Measurements from ENCODE around the gene C16orf90.
"Not testable (repeated sequence)": the region's sequence is repeated elsewhere in the genome, so short reads cannot be mapped to it uniquely, and the experiment has no call there.

Gene C16orf90

DNA sequence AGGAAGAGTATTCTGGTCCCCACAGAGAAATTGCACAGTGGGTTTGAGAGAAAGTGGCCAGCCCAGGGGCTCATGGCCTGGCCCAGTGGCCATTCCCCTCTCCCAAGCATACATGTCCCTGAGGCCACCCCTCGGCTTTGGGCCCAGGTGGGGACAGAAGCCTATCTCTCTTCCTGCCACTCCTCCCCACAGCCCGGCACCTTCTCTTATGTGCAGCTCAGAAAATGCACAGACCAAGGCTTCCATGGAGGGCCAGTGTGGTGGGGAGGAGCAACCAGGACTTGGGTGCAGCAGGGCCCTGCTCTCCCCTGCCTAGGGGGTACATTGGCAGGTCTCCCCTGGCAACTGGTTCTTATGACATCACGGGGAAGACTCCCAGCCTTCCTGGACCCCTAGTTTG lies at the start of gene C16orf90:
C16orf90 (minus strand) TSS at position 314 of the 400 bp plus-strand sequence; CDS start at position 246, 68 bp downstream.
- no peak for DNase-seq

DNA sequence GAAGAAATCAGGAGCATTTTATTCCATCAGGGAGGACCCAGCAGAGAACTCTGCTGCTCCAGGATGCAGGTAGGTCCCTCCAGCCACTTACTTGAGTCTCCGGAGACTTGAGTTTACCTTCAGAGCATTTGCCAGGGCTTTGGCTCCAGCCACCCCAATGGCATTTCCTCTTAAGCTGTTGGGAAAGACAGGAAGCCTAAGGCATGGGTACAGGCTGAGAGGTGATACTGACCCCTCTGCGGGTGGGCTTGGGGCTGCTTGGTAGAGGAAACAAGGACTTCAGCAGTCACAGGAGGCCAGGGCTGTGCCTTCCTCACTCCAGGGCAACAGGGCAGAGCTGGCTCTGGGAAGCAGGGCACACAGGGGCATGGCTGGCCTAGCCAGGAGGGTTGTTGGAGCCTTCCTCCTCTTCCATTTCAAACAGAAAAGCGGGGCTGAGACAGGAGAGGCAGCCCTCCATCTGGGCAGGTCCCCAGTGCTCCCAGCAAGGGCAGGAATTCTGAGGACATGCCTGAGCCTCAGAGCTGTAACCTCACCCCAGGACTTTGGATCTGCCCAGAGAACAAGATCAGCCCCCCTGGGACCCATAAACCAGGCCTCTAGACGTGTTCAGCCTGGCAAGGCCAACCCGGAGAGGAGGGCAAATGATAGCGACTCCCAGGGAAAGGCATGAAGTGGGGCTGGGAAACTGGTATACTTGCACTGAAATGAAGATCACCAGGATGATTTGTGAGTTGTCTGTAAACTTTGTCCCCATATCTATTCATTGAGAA lies 47.5 kb upstream of the C16orf90 start:
- no peak for DNase-seq

DNA sequence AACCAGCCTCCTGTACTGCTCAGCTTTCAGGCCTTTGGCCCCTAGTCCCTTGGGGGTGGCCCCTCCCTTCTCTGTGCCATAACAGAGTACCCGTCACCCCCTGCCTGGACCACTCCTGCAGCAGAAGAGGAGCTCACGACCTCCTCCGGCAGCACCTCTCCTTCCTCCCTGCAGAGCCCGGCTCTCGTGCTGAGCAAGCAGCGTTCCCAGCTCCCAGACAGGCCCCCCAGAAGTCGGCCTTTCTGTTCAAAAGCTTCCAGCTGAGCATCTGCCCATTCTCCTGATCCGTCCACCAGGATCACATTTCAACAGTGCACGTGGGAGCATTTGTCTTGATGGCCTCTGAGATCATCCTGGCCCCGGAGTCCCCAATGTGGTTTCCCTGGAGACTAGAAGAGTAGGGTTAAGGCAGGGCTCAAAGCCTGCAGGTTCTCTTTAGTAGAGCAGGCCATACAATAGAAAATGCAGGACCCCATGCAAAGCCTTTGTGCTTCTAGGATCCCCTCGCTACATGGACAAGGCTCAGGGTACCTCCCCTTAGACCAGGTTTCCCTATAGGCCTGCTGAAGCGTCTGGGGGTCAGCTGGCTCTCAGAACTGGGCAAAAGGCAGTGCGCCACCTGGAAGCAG lies 46.4 kb upstream of the C16orf90 start:
- DNase-seq = no peak

GRCh38 chr16:3538222-3538621 lies 42.9 kb upstream of the C16orf90 start:
- no peak for DNase-seq

- DNase-seq = no peak
These were observed 41.6 kb upstream of the C16orf90 start for GRCh38 chr16:3536851-3537250.

DNA sequence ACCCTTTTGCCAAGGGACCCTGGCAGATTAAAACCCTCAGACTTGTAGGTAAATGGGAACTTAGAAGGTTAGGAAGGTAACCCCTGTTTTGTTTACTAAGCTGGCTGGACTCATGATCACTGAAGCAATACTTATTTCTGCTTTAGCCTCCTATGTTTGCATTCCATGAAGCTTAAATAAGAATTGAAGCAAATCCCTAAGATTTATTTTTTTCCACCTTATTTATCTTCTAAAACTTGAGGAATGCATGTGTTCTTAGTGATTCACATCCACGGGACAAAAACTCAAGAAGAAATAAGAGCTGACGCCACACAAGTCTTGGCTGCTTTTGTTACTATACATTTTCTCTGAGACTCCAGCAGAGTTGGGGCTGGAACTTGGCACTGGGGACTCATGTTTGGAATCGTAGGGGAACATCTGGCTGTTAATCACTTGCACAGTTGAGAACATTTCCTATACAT lies 41.0 kb upstream of the C16orf90 start:
- no peak for DNase-seq

GRCh38 chr16:3534126-3534525 lies 38.8 kb upstream of the C16orf90 start:
- DNase-seq = no peak

- DNase-seq = no peak
These were observed 37.5 kb upstream of the C16orf90 start for GRCh38 chr16:3532741-3533140.

DNA sequence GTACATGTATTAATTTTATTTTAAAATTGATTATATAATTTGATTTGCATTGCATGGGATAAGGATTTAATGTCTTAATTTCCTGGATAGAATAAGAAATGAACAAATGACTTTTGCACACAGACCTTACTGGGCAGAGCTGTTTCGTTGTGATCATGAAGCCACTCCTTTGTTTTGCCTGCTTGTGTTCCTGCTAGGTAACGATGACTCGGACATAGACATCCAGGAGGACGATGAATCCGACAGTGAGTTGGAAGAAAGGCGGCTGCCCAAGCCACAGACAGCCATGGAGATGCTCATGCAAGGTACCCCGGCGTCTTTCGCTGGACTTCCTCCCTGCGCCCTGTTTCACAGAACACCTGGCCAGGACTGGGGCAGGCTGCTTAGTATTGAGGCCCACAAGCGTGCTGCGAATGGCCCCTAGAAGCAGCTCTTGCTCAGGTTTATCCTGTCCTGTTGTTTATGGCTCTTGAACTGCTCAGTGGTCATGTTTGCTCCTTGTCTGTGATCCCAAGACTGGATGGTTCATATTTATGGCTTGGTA lies 35.2 kb upstream of the C16orf90 start:
- DNase-seq = no peak

GRCh38 chr16:3529175-3529574 lies 33.9 kb upstream of the C16orf90 start:
- DNase-seq = no peak

DNA sequence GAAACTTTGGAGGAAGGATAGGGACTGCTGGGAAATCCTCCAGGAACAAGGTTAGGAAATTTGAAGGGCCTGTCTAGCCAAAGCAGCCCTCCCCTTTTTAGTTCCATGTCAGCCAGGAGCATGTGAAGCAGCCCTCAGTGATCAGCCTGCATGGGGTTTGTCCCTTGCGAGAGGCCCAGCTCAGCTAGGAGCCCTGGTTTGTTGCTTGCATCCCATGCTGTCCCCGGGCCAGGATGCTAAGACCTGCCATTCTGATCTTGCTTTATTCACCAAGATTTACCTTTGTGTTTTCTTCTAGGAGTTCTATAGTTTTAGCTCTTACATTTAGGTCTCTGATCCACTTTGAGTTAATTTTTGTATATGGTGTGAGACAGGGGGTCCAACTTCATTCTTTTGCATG lies 33.1 kb upstream of the C16orf90 start:
- no peak for DNase-seq

GRCh38 chr16:3527216-3527829 lies 32.0 kb upstream of the C16orf90 start:
- not testable (repeated sequence) for DNase-seq

DNA sequence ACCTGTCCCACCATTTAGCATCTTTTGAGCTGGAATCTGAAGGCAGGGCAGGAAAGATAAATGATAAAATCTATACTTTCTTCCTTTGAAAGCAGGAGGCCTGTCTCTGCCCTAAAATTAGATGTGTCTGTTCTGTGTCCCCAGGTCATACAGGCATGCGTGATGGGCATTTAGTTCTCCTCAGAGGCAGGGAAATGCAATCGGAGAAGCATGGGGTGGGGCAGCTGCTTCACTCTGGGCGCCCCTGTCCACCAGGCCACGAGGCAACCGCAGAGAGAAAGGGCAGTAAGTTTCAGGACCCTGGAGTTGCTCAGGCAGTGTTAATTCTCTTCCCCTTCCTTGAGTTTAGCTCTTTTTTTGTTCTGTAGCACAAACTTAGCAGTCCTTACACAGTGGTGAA lies 30.7 kb upstream of the C16orf90 start:
- DNase-seq = no peak

GRCh38 chr16:3523281-3523680 lies 28.0 kb upstream of the C16orf90 start:
- no peak for DNase-seq

- no peak for DNase-seq
These were observed 25.6 kb upstream of the C16orf90 start for GRCh38 chr16:3520841-3521240.

- no peak for DNase-seq
These were observed 25.1 kb upstream of the C16orf90 start for GRCh38 chr16:3520413-3520812.

- DNase-seq = no peak
These were observed 24.3 kb upstream of the C16orf90 start for GRCh38 chr16:3519581-3519980.

DNA sequence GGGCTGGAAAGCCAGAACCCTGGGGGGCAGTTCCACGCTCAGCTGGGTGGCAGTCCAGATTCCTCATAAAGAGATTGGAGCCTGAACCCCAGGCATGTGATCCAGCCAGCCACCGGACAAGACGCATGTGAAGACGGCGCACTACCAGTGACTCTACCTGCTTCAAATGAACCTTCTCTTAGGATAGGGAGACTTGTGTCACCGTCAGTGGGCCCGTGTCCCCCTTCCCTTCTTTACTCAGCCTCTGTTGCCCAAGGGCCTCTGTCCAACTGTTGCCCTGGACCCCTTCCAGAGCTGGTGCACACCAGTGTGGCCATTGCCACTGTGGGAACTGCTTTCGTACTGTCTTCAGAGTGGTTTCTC lies 23.7 kb upstream of the C16orf90 start:
- DNase-seq = no peak

DNA sequence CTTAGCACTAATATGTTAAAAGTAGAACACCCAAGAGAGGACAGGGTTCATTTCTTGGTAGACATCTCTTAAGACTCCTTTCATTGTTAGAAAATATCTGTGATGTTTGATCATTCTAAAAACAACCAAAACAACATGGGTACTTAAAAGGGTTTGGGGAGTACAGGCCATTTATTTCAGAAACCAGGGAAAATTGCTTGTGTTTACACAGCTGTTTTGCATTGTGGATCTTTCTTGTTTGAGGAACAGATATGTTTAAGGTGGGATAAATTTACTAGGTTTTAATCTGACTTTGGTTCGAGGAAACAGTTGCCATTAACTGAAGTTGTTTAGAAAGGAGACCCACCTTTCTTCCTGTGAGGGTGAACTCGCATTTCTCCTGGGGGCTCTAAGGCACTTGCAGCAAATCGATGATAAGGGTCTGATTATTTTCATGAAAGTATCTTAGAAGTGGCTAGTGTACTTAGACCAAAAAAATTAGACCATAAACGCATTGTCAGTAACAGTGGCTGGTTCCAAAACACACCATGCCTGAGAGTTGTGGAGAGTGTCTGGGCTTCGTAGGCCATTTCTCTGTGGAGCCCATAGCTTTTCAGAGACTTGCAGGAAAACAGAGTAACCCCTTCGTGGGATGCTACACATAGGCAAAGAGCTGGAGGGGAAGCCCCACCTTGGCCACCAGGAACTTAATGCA lies 23.1 kb upstream of the C16orf90 start:
- DNase-seq = no peak

DNA sequence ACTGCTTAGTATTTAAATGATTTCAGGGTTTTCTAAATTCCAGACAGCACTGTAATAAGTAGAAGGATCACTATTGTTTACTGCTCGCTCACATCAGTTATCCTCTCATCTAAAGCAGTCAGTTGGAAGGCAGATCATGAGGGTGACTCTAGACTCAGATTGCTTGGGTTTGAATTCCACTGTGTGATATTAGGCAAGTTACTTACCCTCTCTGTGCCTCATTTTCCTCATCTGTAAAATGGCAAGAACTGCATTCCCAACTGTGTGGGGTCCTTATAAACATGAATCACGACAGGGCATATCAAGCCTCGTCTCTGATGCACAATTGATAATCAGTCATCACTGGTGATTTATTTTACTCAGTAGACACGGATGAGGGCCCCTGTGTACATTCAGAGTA lies 20.6 kb upstream of the C16orf90 start:
- DNase-seq = no peak

DNA sequence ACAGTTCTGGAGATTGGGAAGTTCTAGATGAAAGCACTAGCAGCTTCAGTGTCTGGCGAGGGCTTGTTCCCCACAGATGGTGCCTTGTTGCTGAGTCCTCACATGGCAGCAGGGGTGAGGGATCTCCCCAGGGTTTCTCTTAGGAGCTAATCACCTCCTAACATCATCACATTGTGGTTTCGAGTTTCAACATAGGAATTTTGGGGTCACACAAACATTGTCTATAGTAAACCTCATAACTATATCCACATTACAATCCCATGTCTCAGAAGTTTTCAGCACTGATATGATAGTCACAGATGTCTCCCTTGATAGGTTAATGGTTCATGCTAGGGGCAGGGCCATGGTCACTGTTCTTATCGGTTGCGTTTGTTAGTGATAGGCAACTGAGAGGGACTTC lies 19.3 kb upstream of the C16orf90 start:
- DNase-seq = no peak

DNA sequence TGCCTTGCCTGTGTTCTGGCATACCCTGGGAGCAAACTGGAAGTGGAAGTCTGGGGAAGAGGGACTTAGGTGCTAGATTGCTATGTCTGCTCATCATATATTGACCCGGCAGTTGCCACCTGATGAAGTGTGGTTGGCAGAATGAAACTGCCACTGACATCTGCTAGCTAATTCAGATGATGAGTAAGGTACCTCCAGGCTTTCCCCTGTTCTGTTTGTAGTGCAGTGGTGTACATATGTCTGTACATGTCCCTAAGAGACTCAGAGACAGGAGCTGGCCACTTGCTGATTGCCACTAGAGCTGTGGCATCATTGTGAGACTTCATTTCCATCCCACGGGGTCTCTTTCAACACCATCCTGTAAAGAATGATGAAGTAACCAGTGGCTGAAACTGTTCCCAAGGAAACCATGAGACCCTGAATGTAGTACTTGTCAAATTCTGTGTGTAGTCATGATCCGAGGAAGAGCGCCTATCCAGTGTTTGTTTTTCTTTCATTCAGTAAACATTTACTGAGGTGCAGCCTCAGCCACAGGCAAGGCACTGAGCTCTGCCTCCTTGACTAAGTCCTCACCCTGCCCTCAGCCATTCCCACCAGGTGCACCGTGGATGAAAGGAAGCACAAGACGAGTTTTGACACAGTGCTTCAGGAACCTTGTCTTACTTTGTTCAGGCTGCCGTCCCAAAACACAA lies 18.7 kb upstream of the C16orf90 start:
- no peak for DNase-seq
